BJ (cell line): ENCODE measurements around the gene MORF4L1. TPM values are rescaled to one million over a fixed set of nuclear protein-coding genes. Genes with fewer than 3 reads are reported as not detected.

ENCODE experiments used
- CTCF ChIA-PET: fragments of 350-600 bp; formaldehyde crosslinking; extraction: SDS; loops from one replicate; lab custom pipeline; 2021; ENCODE audit warnings: antibody characterized with exemption, inconsistent platforms; lab: Yijun Ruan, JAX
- POLR2A ChIA-PET: fragments of 300-600 bp; sonication (Branson Sonifier 250); formaldehyde crosslinking; extraction: SDS; loops from one replicate; lab custom pipeline; 2021; ENCODE audit warnings: antibody characterized with exemption; lab: Charles Lee
- DNase-seq: peaks from one replicate; pipeline ENCODE4 v3.0.0-alpha.2; 2011; ENCODE audit warnings: low read depth
- H3K27me3 ChIP-seq: 2 replicates; pipeline ENCODE4 v1.6.0; 2011; ENCODE audit warnings: low read length; ENCODE audit not compliant: control insufficient read depth, insufficient read depth
- H3K36me3 ChIP-seq: 2 replicates; pipeline ENCODE4 v1.5.1; 2011; ENCODE audit warnings: low read length; ENCODE audit not compliant: control insufficient read depth, insufficient read depth
- H3K4me3 ChIP-seq: 2 replicates; pipeline ENCODE4 v1.5.1; 2011; ENCODE audit warnings: low read depth, mild to moderate bottlenecking, control low read depth, low read length
- CTCF ChIP-seq: IDR thresholded peaks from 2 replicates; pipeline ENCODE4 v1.5.1; 2011; ENCODE audit warnings: low read depth, mild to moderate bottlenecking, control low read depth, inconsistent platforms, low read length, moderate library complexity; ENCODE audit not compliant: insufficient read depth
- polyA plus RNA-seq: library from polyadenylated mRNA; depleted of rRNA; stranded (reverse); fragments of >200 nt; gene quantifications from 2 replicates; pipeline ENCODE4 v1.2.3, GENCODE V29; 2011

The MORF4L1 gene
- polyA plus RNA-seq, 1 experiment: 199 TPM

- DNase-seq: no peak
- H3K27me3 ChIP-seq: no peaks in the 10 kb centered on the region
- POLR2A ChIA-PET: interaction anchor here (0.7 kb wide), 1 partner anchor 25 kb away, joined by 9 read pairs; no protein-coding TSS in a partner anchor
- H3K4me3 ChIP-seq: no peak overlapping the region
- CTCF ChIA-PET: interaction anchor here (0.6 kb wide), 1 partner anchor 623 kb away, joined by 3 read pairs; no protein-coding TSS in a partner anchor
- peaks cover 15% of the 10 kb centered on the region for H3K36me3 ChIP-seq
- TF ChIP-seq CTCF: no peak
Observed at GRCh38 chr15:78904599-78905358, 32.1 kb downstream of the MORF4L1 start.

GRCh38 chr15:78906316-78906620 lies 33.6 kb downstream of the MORF4L1 start:
- peak; percentile 60 for DNase-seq

GRCh38 chr15:78907577-78907976 lies 34.9 kb downstream of the MORF4L1 start:
- POLR2A ChIA-PET: interaction anchor here (0.6 kb wide), 1 partner anchor 27 kb away, joined by 5 read pairs; no protein-coding TSS in a partner anchor
- peaks cover 21% of the 10 kb centered on the region for H3K36me3 ChIP-seq
- peak; percentile 27; the same call in 1 of the 2 replicates for TF ChIP-seq CTCF
- DNase-seq: no peak
- CTCF ChIA-PET: interaction anchor here (0.6 to 5.2 kb wide), 10 partner anchors 9 to 391 kb away, joined by 3 to 33 read pairs (median 4); no protein-coding TSS in a partner anchor
- no peak overlapping the region for H3K4me3 ChIP-seq
- no peaks in the 10 kb centered on the region for H3K27me3 ChIP-seq

More at GRCh38 chr15:78906316-78906620, 33.6 kb downstream of the MORF4L1 start:
- no peak overlapping the region for H3K4me3 ChIP-seq
- ChIA-PET POLR2A (interaction anchor here (1.3 kb wide), 1 partner anchor 83 kb away, joined by 4 read pairs; no protein-coding TSS in a partner anchor), CTCF (interaction anchor here (0.6 to 1.2 kb wide), 4 partner anchors 9 to 47 kb away, joined by 3 read pairs; no protein-coding TSS in a partner anchor)
- peaks cover 19% of the 10 kb centered on the region for H3K36me3 ChIP-seq
- TF ChIP-seq CTCF: no peak
- H3K27me3 ChIP-seq: no peaks in the 10 kb centered on the region

GRCh38 chr15:78909160-78909695 lies 36.5 kb downstream of the MORF4L1 start:
- DNase-seq: no peak
- Histone ChIP-seq H3K27me3 (no peaks in the 10 kb centered on the region), H3K36me3 (peaks cover 24% of the 10 kb centered on the region), H3K4me3 (no peak overlapping the region)
- CTCF ChIA-PET: interaction anchor here (1.0 to 5.2 kb wide), 7 partner anchors 9 to 275 kb away, joined by 3 to 33 read pairs (median 4); no protein-coding TSS in a partner anchor
- TF ChIP-seq CTCF: no peak
- POLR2A ChIA-PET: no interaction called here

- no peak for DNase-seq
- peak; percentile 69 for TF ChIP-seq CTCF
- Histone ChIP-seq H3K27me3 (no peaks in the 10 kb centered on the region), H3K36me3 (peaks cover 22% of the 10 kb centered on the region), H3K4me3 (no peak overlapping the region)
- ChIA-PET CTCF (interaction anchor here (0.6 to 5.2 kb wide), 14 partner anchors 10 to 507 kb away, joined by 3 to 33 read pairs (median 4); no protein-coding TSS in a partner anchor), POLR2A (no interaction called here)
Observed at GRCh38 chr15:78909791-78910228, 37.1 kb downstream of the MORF4L1 start.
